ENCODE data around the gene GPR152. TPM values are rescaled to one million over a fixed set of nuclear protein-coding genes. Genes with fewer than 3 reads are reported as not detected.

Gene GPR152
- total and polyA plus RNA-seq, 2 donors (not counting 3 experiments of a cell fraction or from before 2014, with no cell fraction given): not detected

DNA sequence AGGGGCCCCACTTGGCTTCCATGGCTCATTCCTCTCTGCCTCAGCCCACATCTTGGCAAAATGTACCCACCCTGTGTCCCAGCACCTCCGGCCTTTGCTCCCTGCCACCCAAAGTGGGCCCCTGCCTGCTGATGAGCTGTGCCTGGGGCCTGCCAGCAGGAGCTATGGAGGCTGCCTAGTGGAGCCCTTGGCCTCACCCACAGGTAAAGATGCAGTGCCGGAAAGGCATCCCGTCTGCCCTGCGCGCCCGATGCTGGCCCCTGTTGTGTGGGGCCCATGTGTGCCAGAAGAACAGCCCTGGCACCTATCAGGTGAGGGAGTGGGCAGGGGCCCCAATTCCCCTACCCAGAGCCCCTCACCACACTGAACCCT, 47.3 kb downstream of the GPR152 start:
- Histone ChIP-seq H3K4me1 (ENCODE audit: control insufficient read depth, extremely low read depth, insufficient read depth, low read length) (peaks cover 12% of the 10 kb centered on the region), H3K27me3 (ENCODE audit: control insufficient read depth in 2 of 2, insufficient read depth in 2 of 2, low read length in 2 of 2) (no peaks in the 10 kb centered on the region), H3K4me2 (ENCODE audit: insufficient read depth, low read length) (no peak overlapping the region), H3K9ac (replicated peaks; ENCODE audit: extremely low read depth, insufficient read depth, low read length) (no peak overlapping the region), H2AFZ (ENCODE audit: low read depth, low read length) (no peak overlapping the region), H3K9me3 (replicated peaks; ENCODE audit: control insufficient read depth, insufficient read depth, low read length) (no peaks in the 10 kb centered on the region), H3K4me3 (replicated peaks in 1 of 3; ENCODE audit: insufficient read depth in 1 of 3, low read depth in 1 of 3, low read length in 3 of 3) (no peak overlapping the region), H3K79me2 (ENCODE audit: control insufficient read depth, insufficient read depth, low read length) (peaks cover 11% of the 10 kb centered on the region), H3K36me3 (ENCODE audit: control insufficient read depth in 2 of 2, extremely low read depth in 1 of 2, insufficient read depth in 2 of 2, low read length in 2 of 2) (no peaks in the 10 kb centered on the region), H3K27ac (ENCODE audit: insufficient read depth, low read depth, low read length) (no peak overlapping the region), H3K9me1 (replicated peaks; ENCODE audit: control insufficient read depth, extremely low read depth, insufficient read depth, low read length) (no peaks in the 10 kb centered on the region), H4K20me1 (replicated peaks; ENCODE audit: control insufficient read depth, extremely low read depth, insufficient read depth, low read length) (no peaks in the 10 kb centered on the region)
- dilution Hi-C loops (cut with MboI; ENCODE audit: extremely low pct_ligation_motif_present, low sequenced_read_pairs): no loop called here
- TF ChIP-seq JUN (IDR thresholded peaks at IDR 0.05; ENCODE audit: borderline replicate concordance, insufficient read depth, insufficient read length, low read depth): no peak
- no peak for TF ChIP-seq POLR2A (IDR thresholded peaks at IDR 0.05; ENCODE audit: low read depth, low read length)
- no peak for TF ChIP-seq POLR2AphosphoS5 (IDR thresholded peaks at IDR 0.05; ENCODE audit: insufficient read depth, low read depth, low read length)
- TF ChIP-seq FOS (IDR thresholded peaks at IDR 0.05; ENCODE audit: borderline replicate concordance, insufficient read depth, low read length): no peak
- TF ChIP-seq, protein P1, sequence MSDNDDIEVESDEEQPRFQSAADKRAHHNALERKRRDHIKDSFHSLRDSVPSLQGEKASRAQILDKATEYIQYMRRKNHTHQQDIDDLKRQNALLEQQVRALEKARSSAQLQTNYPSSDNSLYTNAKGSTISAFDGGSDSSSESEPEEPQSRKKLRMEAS (IDR thresholded peaks at IDR 0.05; ENCODE audit: insufficient read depth, insufficient read length): no peak
- no peak for TF ChIP-seq EZH2 (IDR thresholded peaks at IDR 0.05; ENCODE audit: borderline replicate concordance, low read depth, low read length, severe bottlenecking)
- no peak for TF ChIP-seq MYC (IDR thresholded peaks at IDR 0.05; ENCODE audit: low read depth, low read length)
- TF ChIP-seq, protein P2, sequence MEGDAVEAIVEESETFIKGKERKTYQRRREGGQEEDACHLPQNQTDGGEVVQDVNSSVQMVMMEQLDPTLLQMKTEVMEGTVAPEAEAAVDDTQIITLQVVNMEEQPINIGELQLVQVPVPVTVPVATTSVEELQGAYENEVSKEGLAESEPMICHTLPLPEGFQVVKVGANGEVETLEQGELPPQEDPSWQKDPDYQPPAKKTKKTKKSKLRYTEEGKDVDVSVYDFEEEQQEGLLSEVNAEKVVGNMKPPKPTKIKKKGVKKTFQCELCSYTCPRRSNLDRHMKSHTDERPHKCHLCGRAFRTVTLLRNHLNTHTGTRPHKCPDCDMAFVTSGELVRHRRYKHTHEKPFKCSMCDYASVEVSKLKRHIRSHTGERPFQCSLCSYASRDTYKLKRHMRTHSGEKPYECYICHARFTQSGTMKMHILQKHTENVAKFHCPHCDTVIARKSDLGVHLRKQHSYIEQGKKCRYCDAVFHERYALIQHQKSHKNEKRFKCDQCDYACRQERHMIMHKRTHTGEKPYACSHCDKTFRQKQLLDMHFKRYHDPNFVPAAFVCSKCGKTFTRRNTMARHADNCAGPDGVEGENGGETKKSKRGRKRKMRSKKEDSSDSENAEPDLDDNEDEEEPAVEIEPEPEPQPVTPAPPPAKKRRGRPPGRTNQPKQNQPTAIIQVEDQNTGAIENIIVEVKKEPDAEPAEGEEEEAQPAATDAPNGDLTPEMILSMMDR (IDR thresholded peaks at IDR 0.05; ENCODE audit: extremely low read depth in 1 of 2, insufficient read depth in 1 of 2, low read depth in 1 of 2, low read length in 2 of 2): no peak
- no peak for TF ChIP-seq GATA2 (IDR thresholded peaks at IDR 0.05; ENCODE audit: insufficient read depth, insufficient read length, low read depth, low read length)
- intact Hi-C loops (cut with micrococcal nuclease): no loop called here
- ChIA-PET CTCF (interaction anchor here (2.5 kb wide), 1 partner anchor 15 kb away, joined by 6 read pairs; no protein-coding TSS in a partner anchor), POLR2A (no interaction called here)
- BruUV-seq (replicated peaks): no TSS peak
- no peak for FAIRE-seq
- DNase-seq (ENCODE audit: low read depth, low spot score): no peak

Measured in endothelial cell of umbilical vein (primary cell).